ENCODE measurements around the gene EPS8L2. TPM values are rescaled to one million over a fixed set of nuclear protein-coding genes. Genes with fewer than 3 reads are reported as not detected.

Gene EPS8L2
- polyA plus RNA-seq, 3 donors, result 0.55 TPM; not detected in 2

DNA sequence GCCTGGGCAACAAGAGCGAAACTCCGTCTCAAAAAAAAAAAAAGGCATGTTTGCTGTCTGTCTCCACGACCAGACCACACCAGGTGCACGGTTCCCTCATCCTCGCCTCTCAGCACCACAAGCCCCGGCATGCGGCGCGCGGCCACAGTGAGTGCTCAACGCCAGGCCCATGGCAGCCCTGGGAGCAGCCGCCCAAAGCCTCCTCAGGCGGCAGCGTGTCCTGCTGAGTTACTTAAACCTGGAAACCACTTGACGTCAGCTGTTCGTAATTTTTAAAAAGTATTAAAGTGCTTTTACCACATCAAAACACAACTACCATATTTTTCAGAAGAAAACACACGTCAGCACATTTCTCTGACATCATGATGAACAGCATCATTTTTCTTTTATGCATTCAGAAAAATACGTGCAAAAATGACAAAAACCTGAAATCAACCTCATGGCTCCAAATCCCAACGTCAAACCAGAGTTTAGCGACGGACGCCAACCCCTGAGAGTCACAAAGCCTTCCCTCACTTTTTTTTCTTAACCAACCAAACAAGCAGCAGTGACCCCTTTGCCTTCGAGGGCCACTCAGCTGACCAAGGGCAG is 13.1 kb upstream of the EPS8L2 start:
- H3K36me3 ChIP-seq (replicated peaks in 1 of 2; ENCODE audit: control insufficient read depth in 1 of 2, insufficient read depth in 2 of 2, low read length in 2 of 2), result peaks cover 12 to 32% of the 10 kb centered on the region in 2 donors
- peaks cover 27% of the 10 kb centered on the region for H4K20me1 ChIP-seq (ENCODE audit: insufficient read depth, low read length)
- no peak overlapping the region for H2AFZ ChIP-seq (ENCODE audit: insufficient read depth, low read depth, low read length, poor library complexity, severe bottlenecking)
- peaks cover 30 to 36% of the 10 kb centered on the region in 2 donors for H3K4me1 ChIP-seq (ENCODE audit: control insufficient read depth in 1 of 2, insufficient read depth in 2 of 2, low read length in 2 of 2)
- Mint-ChIP-seq H3K9me3 (peaks cover 0 to 1% (median 0%) of the 10 kb centered on the region in 7 donors), H3K4me1 (peaks cover 34% of the 10 kb centered on the region), H3K27ac (peak overlapping the region in 3 of 7 donors; percentile 21 to 76 (median 57)), H3K27me3 (ENCODE audit: low read depth in 3 of 3) (peaks cover 0 to 8% (median 5%) of the 10 kb centered on the region in 3 donors), H3K4me3 (no peak overlapping the region), H3K36me3 (peaks cover 29 to 37% of the 10 kb centered on the region in 2 donors)
- TF ChIP-seq, protein P1, sequence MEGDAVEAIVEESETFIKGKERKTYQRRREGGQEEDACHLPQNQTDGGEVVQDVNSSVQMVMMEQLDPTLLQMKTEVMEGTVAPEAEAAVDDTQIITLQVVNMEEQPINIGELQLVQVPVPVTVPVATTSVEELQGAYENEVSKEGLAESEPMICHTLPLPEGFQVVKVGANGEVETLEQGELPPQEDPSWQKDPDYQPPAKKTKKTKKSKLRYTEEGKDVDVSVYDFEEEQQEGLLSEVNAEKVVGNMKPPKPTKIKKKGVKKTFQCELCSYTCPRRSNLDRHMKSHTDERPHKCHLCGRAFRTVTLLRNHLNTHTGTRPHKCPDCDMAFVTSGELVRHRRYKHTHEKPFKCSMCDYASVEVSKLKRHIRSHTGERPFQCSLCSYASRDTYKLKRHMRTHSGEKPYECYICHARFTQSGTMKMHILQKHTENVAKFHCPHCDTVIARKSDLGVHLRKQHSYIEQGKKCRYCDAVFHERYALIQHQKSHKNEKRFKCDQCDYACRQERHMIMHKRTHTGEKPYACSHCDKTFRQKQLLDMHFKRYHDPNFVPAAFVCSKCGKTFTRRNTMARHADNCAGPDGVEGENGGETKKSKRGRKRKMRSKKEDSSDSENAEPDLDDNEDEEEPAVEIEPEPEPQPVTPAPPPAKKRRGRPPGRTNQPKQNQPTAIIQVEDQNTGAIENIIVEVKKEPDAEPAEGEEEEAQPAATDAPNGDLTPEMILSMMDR (IDR thresholded peaks at IDR 0.05), result no peak
- DNase-seq, result no peak
- no peak overlapping the region for H3K4me3 ChIP-seq (replicated peaks in 1 of 3; ENCODE audit: low read depth in 2 of 3, low read length in 3 of 3)
- no peak overlapping the region for H3K27ac ChIP-seq (ENCODE audit: low read depth in 1 of 2, low read length in 2 of 2)
- no peak overlapping the region for H3K9ac ChIP-seq (ENCODE audit: insufficient read depth, low read length, poor library complexity, severe bottlenecking)
- peak overlapping the region; percentile 60 for H3K4me2 ChIP-seq (replicated peaks; ENCODE audit: extremely low read depth, low read length, poor library complexity, severe bottlenecking)
- peaks cover 40% of the 10 kb centered on the region for H3K79me2 ChIP-seq (ENCODE audit: insufficient read depth, low read length)
- intact Hi-C loops (cut with micrococcal nuclease), result loop anchor here in 1 of 2 donors (10.0 kb wide), 1 partner anchor 692 kb away; the partner anchor contains the start of gene BRSK2
- no peaks in the 10 kb centered on the region for H3K9me3 ChIP-seq (replicated peaks in 1 of 2; ENCODE audit: control insufficient read depth in 1 of 2, insufficient read depth in 1 of 2, low read length in 2 of 2)
- no peaks in the 10 kb centered on the region for H3K27me3 ChIP-seq (ENCODE audit: control insufficient read depth in 2 of 2, insufficient read depth in 2 of 2, low read length in 2 of 2)
- WGBS (ENCODE audit: insufficient coverage), result 85% methylated on average over 21 of the region's 23 CpGs

- peak overlapping the region; percentile 31 for H2AFZ ChIP-seq (ENCODE audit: insufficient read depth, low read depth, low read length, poor library complexity, severe bottlenecking)
- intact Hi-C loops (cut with micrococcal nuclease), result loop anchor here in 1 of 2 donors (10.0 kb wide), 1 partner anchor 691 kb away; the partner anchor contains the start of gene BRSK2
- peaks cover 8 to 27% of the 10 kb centered on the region in 2 donors for H3K36me3 ChIP-seq (replicated peaks in 1 of 2; ENCODE audit: control insufficient read depth in 1 of 2, insufficient read depth in 2 of 2, low read length in 2 of 2)
- Mint-ChIP-seq H3K27ac (peak overlapping the region in 5 of 7 donors; percentile 21 to 76 (median 62)), H3K36me3 (peaks cover 24 to 37% of the 10 kb centered on the region in 2 donors), H3K4me1 (peaks cover 39% of the 10 kb centered on the region), H3K27me3 (ENCODE audit: low read depth in 3 of 3) (peaks cover 0 to 8% (median 5%) of the 10 kb centered on the region in 3 donors), H3K9me3 (peaks cover 0 to 1% (median 0%) of the 10 kb centered on the region in 7 donors), H3K4me3 (peak overlapping the region; percentile 72 to 76)
- H3K27ac ChIP-seq (ENCODE audit: low read depth in 1 of 2, low read length in 2 of 2), result no peak overlapping the region
- H3K9me3 ChIP-seq (replicated peaks in 1 of 2; ENCODE audit: control insufficient read depth in 1 of 2, insufficient read depth in 1 of 2, low read length in 2 of 2), result no peaks in the 10 kb centered on the region
- H3K4me3 ChIP-seq (replicated peaks in 1 of 3; ENCODE audit: low read depth in 2 of 3, low read length in 3 of 3), result peak overlapping the region in 1 of 3 experiments; percentile 54
- H3K79me2 ChIP-seq (ENCODE audit: insufficient read depth, low read length), result peaks cover 42% of the 10 kb centered on the region
- peaks cover 35 to 41% of the 10 kb centered on the region in 2 donors for H3K4me1 ChIP-seq (ENCODE audit: control insufficient read depth in 1 of 2, insufficient read depth in 2 of 2, low read length in 2 of 2)
- DNase-seq, result no peak
- peak overlapping the region; percentile 60 for H3K4me2 ChIP-seq (replicated peaks; ENCODE audit: extremely low read depth, low read length, poor library complexity, severe bottlenecking)
- H4K20me1 ChIP-seq (ENCODE audit: insufficient read depth, low read length), result peaks cover 32% of the 10 kb centered on the region
- H3K9ac ChIP-seq (ENCODE audit: insufficient read depth, low read length, poor library complexity, severe bottlenecking), result peak overlapping the region; percentile 40
- TF ChIP-seq, protein P1 (IDR thresholded peaks at IDR 0.05), result no peak
- no peaks in the 10 kb centered on the region for H3K27me3 ChIP-seq (ENCODE audit: control insufficient read depth in 2 of 2, insufficient read depth in 2 of 2, low read length in 2 of 2)
- WGBS (ENCODE audit: insufficient coverage), result 26% methylated on average over 13 of the region's 13 CpGs
These were observed 12.6 kb upstream of the EPS8L2 start for GRCh38 chr11:693415-693831.
